ENCODE measurements around the gene IQCH.

Gene IQCH

DNA sequence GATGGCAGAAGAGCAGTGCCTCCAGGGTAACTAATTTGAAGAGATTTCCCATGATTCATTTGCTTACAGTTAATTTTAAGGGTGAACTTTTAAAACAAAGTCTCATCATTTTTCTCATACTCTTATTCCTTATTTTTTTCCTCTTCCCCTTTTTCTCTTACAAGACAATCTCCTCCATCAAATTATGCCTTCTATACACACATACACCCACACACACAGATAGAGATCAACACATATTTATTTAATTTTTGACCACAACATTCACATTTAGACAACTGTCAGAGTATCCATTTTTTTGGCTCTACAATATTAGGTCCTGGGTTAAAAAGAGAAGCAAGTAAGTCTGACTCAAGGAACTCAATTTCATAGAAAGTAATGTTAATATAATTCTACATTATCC is 37.7 kb upstream of the IQCH start:
- no peak overlapping the region for H3K4me3 ChIP-seq (ENCODE audit: low read length)
- no peak for TF ChIP-seq CTCF (conservative IDR thresholded peaks at IDR 0.05; ENCODE audit: low read depth, low read length)
- DNase-seq (ENCODE audit: low read depth): no peak

DNA sequence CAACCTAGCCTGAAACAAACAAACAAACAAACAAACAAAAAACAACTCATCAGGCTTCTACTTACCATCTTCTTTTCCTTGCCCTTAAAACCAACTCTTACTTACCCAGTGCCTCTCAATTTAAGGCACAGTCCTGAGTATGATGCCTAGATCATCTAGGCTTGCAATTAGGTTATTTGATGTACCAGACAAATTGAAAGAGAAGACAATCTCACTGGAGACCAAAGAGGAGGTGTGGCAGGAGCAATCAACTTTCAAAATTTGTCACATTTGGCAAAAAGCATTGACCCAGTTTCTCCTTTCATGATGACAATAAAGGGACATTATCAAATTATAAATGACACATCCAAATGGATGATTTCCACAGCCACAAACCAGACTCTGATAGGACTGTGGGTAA is 36.2 kb upstream of the IQCH start:
- DNase-seq (ENCODE audit: low read depth): no peak
- H3K4me3 ChIP-seq (ENCODE audit: low read length): no peak overlapping the region
- TF ChIP-seq CTCF (conservative IDR thresholded peaks at IDR 0.05; ENCODE audit: low read depth, low read length): no peak

DNA sequence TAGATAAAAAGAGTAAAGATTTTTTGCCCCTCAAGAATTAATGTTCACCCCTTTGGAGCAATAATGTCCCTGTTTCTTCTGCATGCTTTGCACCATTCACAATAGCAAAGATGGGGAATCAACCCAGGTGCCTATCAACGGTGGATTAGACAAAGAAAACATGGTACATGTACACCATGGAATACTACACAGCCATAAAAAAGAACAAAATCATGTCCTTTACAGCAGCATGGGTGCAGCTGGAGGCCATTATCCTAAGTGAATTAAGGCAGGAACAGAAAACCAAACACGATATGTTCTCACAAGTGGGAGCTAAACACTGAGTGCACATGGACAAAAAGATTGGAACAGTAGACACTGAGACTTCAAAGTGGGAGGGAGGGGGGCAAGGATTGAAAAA is 35.3 kb upstream of the IQCH start:
- no peak for TF ChIP-seq CTCF (conservative IDR thresholded peaks at IDR 0.05; ENCODE audit: low read depth, low read length)
- no peak for DNase-seq (ENCODE audit: low read depth)
- H3K4me3 ChIP-seq (ENCODE audit: low read length): no peak overlapping the region

- no peak overlapping the region for H3K4me3 ChIP-seq (ENCODE audit: low read length)
- TF ChIP-seq CTCF (conservative IDR thresholded peaks at IDR 0.05; ENCODE audit: low read depth, low read length): no peak
- DNase-seq (ENCODE audit: low read depth): no peak
Measured at GRCh38 chr15:67224889-67225288, 29.7 kb upstream of the IQCH start.

GRCh38 chr15:67225336-67225735 is 29.2 kb upstream of the IQCH start:
- H3K4me3 ChIP-seq (ENCODE audit: low read length): no peak overlapping the region
- DNase-seq (ENCODE audit: low read depth): no peak
- no peak for TF ChIP-seq CTCF (conservative IDR thresholded peaks at IDR 0.05; ENCODE audit: low read depth, low read length)

DNA sequence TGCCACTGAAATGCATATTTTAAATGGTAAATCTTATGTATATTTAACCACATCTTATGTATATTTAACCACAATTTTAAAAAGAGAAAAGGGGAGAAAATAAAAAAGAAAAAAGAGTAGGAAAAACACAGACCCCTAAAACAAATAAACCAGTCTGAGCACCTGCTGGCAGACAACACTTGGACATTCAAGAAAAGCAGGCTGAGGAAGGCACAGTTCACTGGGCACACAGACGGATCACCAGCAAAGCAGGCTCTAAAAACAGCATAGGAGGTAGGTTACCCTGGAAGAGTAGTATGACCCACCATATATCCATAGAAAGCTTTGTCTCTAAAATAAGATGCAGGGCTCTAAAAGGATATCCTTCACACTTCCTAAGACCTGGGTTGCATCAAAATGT is 27.2 kb upstream of the IQCH start:
- DNase-seq (ENCODE audit: low read depth): no peak
- no peak overlapping the region for H3K4me3 ChIP-seq (ENCODE audit: low read length)
- TF ChIP-seq CTCF (conservative IDR thresholded peaks at IDR 0.05; ENCODE audit: low read depth, low read length): no peak

DNA sequence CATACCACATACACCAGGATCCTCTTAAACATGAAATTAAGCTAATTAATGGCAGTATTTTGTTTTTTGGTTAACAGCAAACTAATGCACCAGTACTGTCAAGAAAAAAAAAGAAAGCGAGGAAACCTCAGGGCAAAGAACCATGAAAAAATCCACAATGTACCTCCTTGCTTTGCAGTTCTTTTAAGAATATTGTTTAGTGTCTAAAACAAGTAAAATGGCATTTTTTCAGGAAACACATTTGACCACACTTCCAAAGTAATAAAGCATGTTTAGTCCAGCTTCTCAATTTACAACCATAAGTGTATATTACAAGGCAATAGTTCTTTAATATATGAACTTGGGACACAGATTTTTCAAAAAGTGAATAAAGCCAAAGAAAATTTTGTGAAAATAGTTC is 26.7 kb upstream of the IQCH start:
- TF ChIP-seq CTCF (conservative IDR thresholded peaks at IDR 0.05; ENCODE audit: low read depth, low read length): no peak
- H3K4me3 ChIP-seq (ENCODE audit: low read length): no peak overlapping the region
- no peak for DNase-seq (ENCODE audit: low read depth)
